ENCODE results near the gene INTS15. TPM values are rescaled to one million over a fixed set of nuclear protein-coding genes. Genes with fewer than 3 reads are reported as not detected.

Gene INTS15
- polyA plus RNA-seq, 1 donor from 2014 or later, result 36.2 TPM

GRCh38 chr7:6547400-6547799 is 42.4 kb upstream of the INTS15 start:
- Histone ChIP-seq H3K9me3 (ENCODE audit: low read length) (no peaks in the 10 kb centered on the region), H3K79me2 (replicated peaks; ENCODE audit: insufficient read depth, low read length) (no peaks in the 10 kb centered on the region), H3K36me3 (ENCODE audit: insufficient read depth, low read length) (no peaks in the 10 kb centered on the region), H3K9me2 (ENCODE audit: insufficient read depth, low read length) (no peaks in the 10 kb centered on the region), H3K4me3 (ENCODE audit: low read length) (no peak overlapping the region), H3K27me3 (ENCODE audit: insufficient read depth, low read depth, low read length) (no peaks in the 10 kb centered on the region), H3K4me2 (ENCODE audit: low read length) (no peak overlapping the region), H2AFZ (ENCODE audit: low read depth, low read length) (no peak overlapping the region), H3K27ac (ENCODE audit: low read length) (no peak overlapping the region), H4K20me1 (ENCODE audit: insufficient read depth) (no peaks in the 10 kb centered on the region), H3K9ac (ENCODE audit: low read length) (no peak overlapping the region), H3F3A (ENCODE audit: insufficient read depth, low read length, poor library complexity, severe bottlenecking) (no peaks in the 10 kb centered on the region)
- no peak for TF ChIP-seq POLR2AphosphoS5 (IDR thresholded peaks at IDR 0.05)

- Histone ChIP-seq H3K9ac (ENCODE audit: low read length) (no peak within 1 kb of the TSS), H4K20me1 (ENCODE audit: insufficient read depth) (no peaks in the 10 kb centered on the region), H3F3A (ENCODE audit: insufficient read depth, low read length, poor library complexity, severe bottlenecking) (no peaks in the 10 kb centered on the region), H3K9me3 (ENCODE audit: low read length) (no peaks in the 10 kb centered on the region), H3K4me3 (ENCODE audit: low read length) (no peak within 1 kb of the TSS), H3K27ac (ENCODE audit: low read length) (no peak within 1 kb of the TSS), H3K9me2 (ENCODE audit: insufficient read depth, low read length) (no peaks in the 10 kb centered on the region), H3K4me2 (ENCODE audit: low read length) (no peak within 1 kb of the TSS), H3K36me3 (ENCODE audit: insufficient read depth, low read length) (no peaks in the 10 kb centered on the region), H2AFZ (ENCODE audit: low read depth, low read length) (no peak within 1 kb of the TSS), H3K79me2 (replicated peaks; ENCODE audit: insufficient read depth, low read length) (no peaks in the 10 kb centered on the region), H3K27me3 (ENCODE audit: insufficient read depth, low read depth, low read length) (no peaks in the 10 kb centered on the region)
- TF ChIP-seq TAF1 (IDR thresholded peaks at IDR 0.05; ENCODE audit: low read depth) (no peak), POLR2AphosphoS5 (IDR thresholded peaks at IDR 0.05) (no peak), EP300 (conservative IDR thresholded peaks at IDR 0.05; ENCODE audit: poor library complexity, severe bottlenecking) (no peak), MXI1 (conservative IDR thresholded peaks at IDR 0.05; ENCODE audit: poor library complexity, severe bottlenecking) (no peak), CTCF (IDR thresholded peaks at IDR 0.05; ENCODE audit: poor library complexity, severe bottlenecking) (no peak)
These were observed 38.8 kb upstream of the INTS15 start, which contains the start of gene GRID2IP for GRCh38 chr7:6551016-6551511. TSS of gene GRID2IP (minus strand) at chr7:6551461. CDS start at chr7:6551436, 25 bp downstream.

GRCh38 chr7:6553448-6554044 is 36.3 kb upstream of the INTS15 start:
- TF ChIP-seq TAF1 (IDR thresholded peaks at IDR 0.05; ENCODE audit: low read depth) (no peak), SMC3 (conservative IDR thresholded peaks at IDR 0.05; ENCODE audit: poor library complexity) (no peak), REST (IDR thresholded peaks at IDR 0.05; ENCODE audit: borderline replicate concordance) (no peak), MXI1 (conservative IDR thresholded peaks at IDR 0.05; ENCODE audit: poor library complexity, severe bottlenecking) (no peak), RAD21 (conservative IDR thresholded peaks at IDR 0.05) (no peak), CTCF (IDR thresholded peaks at IDR 0.05; ENCODE audit: poor library complexity, severe bottlenecking) (no peak), EZH2 (IDR thresholded peaks at IDR 0.05; ENCODE audit: borderline replicate concordance, insufficient read depth, low read length, poor library complexity, severe bottlenecking) (no peak), EP300 (conservative IDR thresholded peaks at IDR 0.05; ENCODE audit: poor library complexity, severe bottlenecking) (no peak), POLR2AphosphoS5 (IDR thresholded peaks at IDR 0.05) (no peak)
- Histone ChIP-seq H3K9ac (ENCODE audit: low read length) (no peak overlapping the region), H3K79me2 (replicated peaks; ENCODE audit: insufficient read depth, low read length) (no peaks in the 10 kb centered on the region), H3F3A (ENCODE audit: insufficient read depth, low read length, poor library complexity, severe bottlenecking) (no peaks in the 10 kb centered on the region), H3K9me3 (ENCODE audit: low read length) (no peaks in the 10 kb centered on the region), H3K27ac (ENCODE audit: low read length) (no peak overlapping the region), H3K27me3 (ENCODE audit: insufficient read depth, low read depth, low read length) (no peaks in the 10 kb centered on the region), H4K20me1 (ENCODE audit: insufficient read depth) (no peaks in the 10 kb centered on the region), H2AFZ (ENCODE audit: low read depth, low read length) (no peak overlapping the region), H3K9me2 (ENCODE audit: insufficient read depth, low read length) (no peaks in the 10 kb centered on the region), H3K36me3 (ENCODE audit: insufficient read depth, low read length) (no peaks in the 10 kb centered on the region), H3K4me3 (ENCODE audit: low read length) (no peak overlapping the region), H3K4me2 (ENCODE audit: low read length) (no peak overlapping the region)
